T-helper 2 cell treated with Interferon-gamma antibody and Interleukin-4, amounts not matched to agents 5 μg/mL and 100 μg/mL, for 36 hours (primary cell): ENCODE results near the gene FREM1.

Experiments used
- DNase-seq: peaks from one replicate; pipeline ENCODE4 v3.0.0; 2021; ENCODE audit warnings: low spot score
- H3K27ac Mint-ChIP-seq: one replicate; pipeline ENCODE4 v1.8.0; 2021; ENCODE audit warnings: mild to moderate bottlenecking, mixed read lengths
- H3K27me3 Mint-ChIP-seq: one replicate; pipeline ENCODE4 v1.8.0; 2021; ENCODE audit warnings: low read depth, mixed read lengths
- H3K36me3 Mint-ChIP-seq: one replicate; pipeline ENCODE4 v1.8.0; 2021; ENCODE audit warnings: low read depth, mixed read lengths
- H3K4me1 Mint-ChIP-seq: one replicate; pipeline ENCODE4 v1.8.0; 2021; ENCODE audit warnings: low read depth, mixed read lengths
- H3K4me3 Mint-ChIP-seq: one replicate; pipeline ENCODE4 v1.8.0; 2022; ENCODE audit warnings: mild to moderate bottlenecking, moderate library complexity, mixed read lengths
- H3K9me3 Mint-ChIP-seq: one replicate; pipeline ENCODE4 v1.8.0; 2021; ENCODE audit warnings: mixed read lengths

Gene FREM1

GRCh38 chr9:14770592-14770991 lies 139.6 kb downstream of the FREM1 start:
- peaks cover 4% of the 10 kb centered on the region for H3K27me3 Mint-ChIP-seq
- no peaks in the 10 kb centered on the region for H3K4me1 Mint-ChIP-seq
- no peak overlapping the region for H3K4me3 Mint-ChIP-seq
- H3K9me3 Mint-ChIP-seq: no peaks in the 10 kb centered on the region
- no peak for DNase-seq
- no peak overlapping the region for H3K27ac Mint-ChIP-seq
- H3K36me3 Mint-ChIP-seq: no peaks in the 10 kb centered on the region

- H3K36me3 Mint-ChIP-seq: no peaks in the 10 kb centered on the region
- H3K9me3 Mint-ChIP-seq: no peaks in the 10 kb centered on the region
- no peak overlapping the region for H3K4me3 Mint-ChIP-seq
- DNase-seq: no peak
- H3K4me1 Mint-ChIP-seq: no peaks in the 10 kb centered on the region
- no peak overlapping the region for H3K27ac Mint-ChIP-seq
- H3K27me3 Mint-ChIP-seq: peaks cover 4% of the 10 kb centered on the region
Observed at GRCh38 chr9:14769230-14769571, 141.0 kb downstream of the FREM1 start.

GRCh38 chr9:14768405-14769229 lies 141.6 kb downstream of the FREM1 start:
- Mint-ChIP-seq H3K4me3 (no peak overlapping the region), H3K36me3 (no peaks in the 10 kb centered on the region)

GRCh38 chr9:14766299-14766698 lies 143.9 kb downstream of the FREM1 start:
- Mint-ChIP-seq H3K9me3 (no peaks in the 10 kb centered on the region), H3K36me3 (no peaks in the 10 kb centered on the region), H3K4me3 (no peak overlapping the region), H3K27me3 (peaks cover 4% of the 10 kb centered on the region), H3K27ac (no peak overlapping the region), H3K4me1 (no peaks in the 10 kb centered on the region)
- DNase-seq: no peak

More at GRCh38 chr9:14768405-14769229, 141.6 kb downstream of the FREM1 start:
- DNase-seq: no peak
- Mint-ChIP-seq H3K4me1 (no peaks in the 10 kb centered on the region), H3K27ac (no peak overlapping the region), H3K9me3 (no peaks in the 10 kb centered on the region), H3K27me3 (peaks cover 4% of the 10 kb centered on the region)

GRCh38 chr9:14761584-14761983 lies 148.6 kb downstream of the FREM1 start:
- no peak overlapping the region for H3K4me3 Mint-ChIP-seq
- no peak for DNase-seq
- H3K36me3 Mint-ChIP-seq: no peaks in the 10 kb centered on the region
- no peaks in the 10 kb centered on the region for H3K9me3 Mint-ChIP-seq
- H3K4me1 Mint-ChIP-seq: no peaks in the 10 kb centered on the region
- H3K27ac Mint-ChIP-seq: no peak overlapping the region
- peaks cover 5% of the 10 kb centered on the region for H3K27me3 Mint-ChIP-seq

- no peak overlapping the region for H3K4me3 Mint-ChIP-seq
- DNase-seq: no peak
- no peak overlapping the region for H3K27ac Mint-ChIP-seq
- no peaks in the 10 kb centered on the region for H3K9me3 Mint-ChIP-seq
- H3K27me3 Mint-ChIP-seq: peaks cover 5% of the 10 kb centered on the region
- H3K36me3 Mint-ChIP-seq: no peaks in the 10 kb centered on the region
- H3K4me1 Mint-ChIP-seq: no peaks in the 10 kb centered on the region
Observed at GRCh38 chr9:14760060-14760459, 150.2 kb downstream of the FREM1 start.

GRCh38 chr9:14756291-14756690 lies 153.9 kb downstream of the FREM1 start:
- Mint-ChIP-seq H3K36me3 (no peaks in the 10 kb centered on the region), H3K27ac (no peak overlapping the region), H3K27me3 (peaks cover 6% of the 10 kb centered on the region), H3K4me3 (no peak overlapping the region), H3K4me1 (no peaks in the 10 kb centered on the region), H3K9me3 (no peaks in the 10 kb centered on the region)
- no peak for DNase-seq

- Mint-ChIP-seq H3K27me3 (peaks cover 21% of the 10 kb centered on the region), H3K36me3 (no peaks in the 10 kb centered on the region), H3K4me1 (no peaks in the 10 kb centered on the region), H3K27ac (no peak overlapping the region), H3K4me3 (no peak overlapping the region), H3K9me3 (no peaks in the 10 kb centered on the region)
- DNase-seq: no peak
Observed at GRCh38 chr9:14752871-14753270, 157.4 kb downstream of the FREM1 start.

- no peaks in the 10 kb centered on the region for H3K9me3 Mint-ChIP-seq
- H3K27me3 Mint-ChIP-seq: peaks cover 21% of the 10 kb centered on the region
- no peak for DNase-seq
- no peak overlapping the region for H3K27ac Mint-ChIP-seq
- no peaks in the 10 kb centered on the region for H3K4me1 Mint-ChIP-seq
- no peak overlapping the region for H3K4me3 Mint-ChIP-seq
- H3K36me3 Mint-ChIP-seq: no peaks in the 10 kb centered on the region
Observed at GRCh38 chr9:14752271-14752670, 158.0 kb downstream of the FREM1 start.

GRCh38 chr9:14750821-14751220 lies 159.4 kb downstream of the FREM1 start:
- no peaks in the 10 kb centered on the region for H3K4me1 Mint-ChIP-seq
- peaks cover 21% of the 10 kb centered on the region for H3K27me3 Mint-ChIP-seq
- no peak overlapping the region for H3K4me3 Mint-ChIP-seq

GRCh38 chr9:14749741-14750211 lies 160.5 kb downstream of the FREM1 start:
- H3K4me3 Mint-ChIP-seq: no peak overlapping the region
- peaks cover 21% of the 10 kb centered on the region for H3K27me3 Mint-ChIP-seq
- no peak overlapping the region for H3K27ac Mint-ChIP-seq
- no peak for DNase-seq
- no peaks in the 10 kb centered on the region for H3K9me3 Mint-ChIP-seq
- no peaks in the 10 kb centered on the region for H3K36me3 Mint-ChIP-seq
- no peaks in the 10 kb centered on the region for H3K4me1 Mint-ChIP-seq

More at GRCh38 chr9:14750821-14751220, 159.4 kb downstream of the FREM1 start:
- no peak for DNase-seq
- H3K9me3 Mint-ChIP-seq: no peaks in the 10 kb centered on the region
- H3K36me3 Mint-ChIP-seq: no peaks in the 10 kb centered on the region
- no peak overlapping the region for H3K27ac Mint-ChIP-seq

- H3K36me3 Mint-ChIP-seq: no peaks in the 10 kb centered on the region
- peaks cover 21% of the 10 kb centered on the region for H3K27me3 Mint-ChIP-seq
- H3K4me1 Mint-ChIP-seq: no peaks in the 10 kb centered on the region
- no peak overlapping the region for H3K27ac Mint-ChIP-seq
- DNase-seq: no peak
- no peak overlapping the region for H3K4me3 Mint-ChIP-seq
- H3K9me3 Mint-ChIP-seq: no peaks in the 10 kb centered on the region
Observed at GRCh38 chr9:14748373-14748772, 161.9 kb downstream of the FREM1 start.

- DNase-seq: no peak
- H3K9me3 Mint-ChIP-seq: no peaks in the 10 kb centered on the region
- no peak overlapping the region for H3K4me3 Mint-ChIP-seq
- peaks cover 19% of the 10 kb centered on the region for H3K27me3 Mint-ChIP-seq
- H3K27ac Mint-ChIP-seq: no peak overlapping the region
- no peaks in the 10 kb centered on the region for H3K36me3 Mint-ChIP-seq
- H3K4me1 Mint-ChIP-seq: no peaks in the 10 kb centered on the region
Observed at GRCh38 chr9:14747111-14747510, 163.1 kb downstream of the FREM1 start.

GRCh38 chr9:14746626-14747025 lies 163.6 kb downstream of the FREM1 start:
- no peaks in the 10 kb centered on the region for H3K9me3 Mint-ChIP-seq
- no peak overlapping the region for H3K27ac Mint-ChIP-seq
- no peaks in the 10 kb centered on the region for H3K36me3 Mint-ChIP-seq
- peaks cover 19% of the 10 kb centered on the region for H3K27me3 Mint-ChIP-seq
- DNase-seq: no peak
- H3K4me3 Mint-ChIP-seq: no peak overlapping the region
- H3K4me1 Mint-ChIP-seq: no peaks in the 10 kb centered on the region

GRCh38 chr9:14744768-14745167 lies 165.5 kb downstream of the FREM1 start:
- H3K4me1 Mint-ChIP-seq: no peaks in the 10 kb centered on the region
- no peak for DNase-seq
- H3K4me3 Mint-ChIP-seq: no peak overlapping the region
- no peaks in the 10 kb centered on the region for H3K9me3 Mint-ChIP-seq
- no peak overlapping the region for H3K27ac Mint-ChIP-seq
- no peaks in the 10 kb centered on the region for H3K36me3 Mint-ChIP-seq
- H3K27me3 Mint-ChIP-seq: peaks cover 11% of the 10 kb centered on the region
